ENCODE data around the gene PRKCSH.
A peak's percentile ranks its signal among the peaks of the same experiment; 100 is the strongest.
"Not testable (repeated sequence)": the region's sequence is repeated elsewhere in the genome, so short reads cannot be mapped to it uniquely, and the experiment has no call there.

The PRKCSH gene

GRCh38 chr19:11463391-11463790 is 28.0 kb downstream of the PRKCSH start:
- no peak overlapping the region for H3K4me3 ChIP-seq (ENCODE audit: low read length)
- DNase-seq (ENCODE audit: low read depth) = no peak
- no peak for TF ChIP-seq CTCF (IDR thresholded peaks at IDR 0.05; ENCODE audit: insufficient read depth, low read depth, low read length, missing control alignments)

- no peak for TF ChIP-seq CTCF (IDR thresholded peaks at IDR 0.05; ENCODE audit: insufficient read depth, low read depth, low read length, missing control alignments)
- no peak for DNase-seq (ENCODE audit: low read depth)
- no peak overlapping the region for H3K4me3 ChIP-seq (ENCODE audit: low read length)
Measured at GRCh38 chr19:11464333-11465265, 29.2 kb downstream of the PRKCSH start.

GRCh38 chr19:11465600-11465999 is 30.2 kb downstream of the PRKCSH start:
- no peak for TF ChIP-seq CTCF (IDR thresholded peaks at IDR 0.05; ENCODE audit: insufficient read depth, low read depth, low read length, missing control alignments)
- H3K4me3 ChIP-seq (ENCODE audit: low read length) = no peak overlapping the region

GRCh38 chr19:11468266-11468845 is 32.9 kb downstream of the PRKCSH start:
- peak; percentile 38 for DNase-seq (ENCODE audit: low read depth)
- H3K4me3 ChIP-seq (ENCODE audit: low read length) = not testable (repeated sequence)

More at GRCh38 chr19:11465600-11465999, 30.2 kb downstream of the PRKCSH start:
- DNase-seq (ENCODE audit: low read depth) = no peak

GRCh38 chr19:11473725-11474124 is 38.3 kb downstream of the PRKCSH start:
- no peak overlapping the region for H3K4me3 ChIP-seq (ENCODE audit: low read length)
- no peak for TF ChIP-seq CTCF (IDR thresholded peaks at IDR 0.05; ENCODE audit: insufficient read depth, low read depth, low read length, missing control alignments)
- DNase-seq (ENCODE audit: low read depth) = no peak

- DNase-seq (ENCODE audit: low read depth); H3K4me3 ChIP-seq (ENCODE audit: low read length): not testable (repeated sequence)
Measured at GRCh38 chr19:11475343-11475742, 39.9 kb downstream of the PRKCSH start.

GRCh38 chr19:11475861-11476260 is 40.4 kb downstream of the PRKCSH start:
- no peak for DNase-seq (ENCODE audit: low read depth)
- no peak for TF ChIP-seq CTCF (IDR thresholded peaks at IDR 0.05; ENCODE audit: insufficient read depth, low read depth, low read length, missing control alignments)

More at GRCh38 chr19:11475861-11476260, 40.4 kb downstream of the PRKCSH start:
- no peak overlapping the region for H3K4me3 ChIP-seq (ENCODE audit: low read length)
